Peyer's patch (tissue), 4 donors: ENCODE results near the gene MYBPC2. TPM values are rescaled to one million over a fixed set of nuclear protein-coding genes. Genes with fewer than 3 reads are reported as not detected.
A peak's percentile ranks its signal among the peaks of the same experiment; 100 is the strongest.

Experiments
- DNase-seq, 3 donors: peaks; one replicate each; pipeline ENCODE4 v3.0.0-alpha.2; 2017 to 2019
- H3K27ac ChIP-seq, 4 donors: fragments of 200-600 bp; sonication (generic); one replicate each; pipeline ENCODE4 v1.5.1; 2016 to 2019
- H3K27me3 ChIP-seq, 2 donors: fragments of 200-600 bp; sonication (generic); one replicate each; pipeline ENCODE4 v1.5.1; 2019
- H3K36me3 ChIP-seq, 3 donors: fragments of 200-600 bp; sonication (generic); one replicate each; pipeline ENCODE4 v1.5.1; 2016 to 2019
- H3K4me1 ChIP-seq, 4 donors: fragments of 200-600 bp; sonication (generic); one replicate each; pipeline ENCODE4 v1.5.1; 2016 to 2019
- H3K4me3 ChIP-seq, 4 donors: fragments of 200-600 bp; sonication (generic); 1 replicate in 3 of 4; 2 replicates in 1 of 4; pipeline ENCODE4 v1.5.1; 2016 to 2019; ENCODE audit warnings: mild to moderate bottlenecking in 1 of 4
- H3K9me3 ChIP-seq, 4 donors: fragments of 200-600 bp; sonication (generic); one replicate each; pipeline ENCODE4 v1.5.1; 2016 to 2019; ENCODE audit warnings: mild to moderate bottlenecking in 1 of 4
- POLR2A ChIP-seq, 2 donors: fragments of 450-650 bp; IDR thresholded peaks; one replicate each; pipeline ENCODE4 v1.5.1; 2017; ENCODE audit warnings: antibody characterized with exemption in 2 of 2, mild to moderate bottlenecking in 2 of 2, moderate library complexity in 2 of 2
- total RNA-seq, 4 donors: library from RNA; depleted of rRNA; stranded (reverse); fragments of >200 nt; gene quantifications; one replicate each; pipeline ENCODE4 v1.1.0, GENCODE V29; 2016
- TF ChIP-seq, protein P1 (sequence below), 6 experiments: fragments of 450-650 bp in 4 of 6; fragments of 200-600 bp in 2 of 6; sonication (generic) in 1 of 6; IDR thresholded peaks; one replicate each; pipeline ENCODE4 v1.5.1; 2017 to 2019; ENCODE audit warnings: antibody characterized with exemption in 6 of 6, mild to moderate bottlenecking in 3 of 6, moderate library complexity in 1 of 6

The MYBPC2 gene
- total RNA-seq, 4 donors from 2014 or later = not detected

DNA sequence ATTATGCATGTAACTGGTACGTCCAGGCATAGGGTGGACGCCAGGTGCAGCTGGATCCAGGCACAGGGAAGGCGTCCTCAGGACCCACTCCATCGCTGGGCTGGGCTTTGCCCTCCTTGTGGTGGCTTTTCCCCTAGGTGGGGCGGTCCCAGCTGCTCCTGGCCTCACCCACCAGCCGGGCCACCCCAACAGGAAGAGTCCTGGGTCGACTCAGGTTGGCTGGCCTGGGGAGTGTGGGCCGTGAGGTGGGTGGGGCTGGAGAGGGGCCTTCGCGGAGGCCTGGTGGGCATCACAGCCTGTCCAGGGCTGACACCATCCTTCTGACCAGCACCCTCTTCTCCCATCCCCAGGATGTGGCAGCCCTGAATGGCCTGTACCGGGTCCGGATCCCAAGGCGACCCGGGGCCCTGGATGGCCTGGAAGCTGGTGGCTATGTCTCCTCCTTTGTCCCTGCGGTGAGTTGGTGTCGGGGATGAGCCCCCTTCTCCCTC is 47.1 kb downstream of the MYBPC2 start:
- TF ChIP-seq, protein P1, sequence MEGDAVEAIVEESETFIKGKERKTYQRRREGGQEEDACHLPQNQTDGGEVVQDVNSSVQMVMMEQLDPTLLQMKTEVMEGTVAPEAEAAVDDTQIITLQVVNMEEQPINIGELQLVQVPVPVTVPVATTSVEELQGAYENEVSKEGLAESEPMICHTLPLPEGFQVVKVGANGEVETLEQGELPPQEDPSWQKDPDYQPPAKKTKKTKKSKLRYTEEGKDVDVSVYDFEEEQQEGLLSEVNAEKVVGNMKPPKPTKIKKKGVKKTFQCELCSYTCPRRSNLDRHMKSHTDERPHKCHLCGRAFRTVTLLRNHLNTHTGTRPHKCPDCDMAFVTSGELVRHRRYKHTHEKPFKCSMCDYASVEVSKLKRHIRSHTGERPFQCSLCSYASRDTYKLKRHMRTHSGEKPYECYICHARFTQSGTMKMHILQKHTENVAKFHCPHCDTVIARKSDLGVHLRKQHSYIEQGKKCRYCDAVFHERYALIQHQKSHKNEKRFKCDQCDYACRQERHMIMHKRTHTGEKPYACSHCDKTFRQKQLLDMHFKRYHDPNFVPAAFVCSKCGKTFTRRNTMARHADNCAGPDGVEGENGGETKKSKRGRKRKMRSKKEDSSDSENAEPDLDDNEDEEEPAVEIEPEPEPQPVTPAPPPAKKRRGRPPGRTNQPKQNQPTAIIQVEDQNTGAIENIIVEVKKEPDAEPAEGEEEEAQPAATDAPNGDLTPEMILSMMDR (IDR thresholded peaks at IDR 0.05) = no peak
- no peak for TF ChIP-seq POLR2A (IDR thresholded peaks at IDR 0.05)
- DNase-seq = peak in 1 of 3 donors; percentile 33
- H3K4me1 ChIP-seq = peaks cover 0 to 16% (median 9%) of the 10 kb centered on the region in 4 donors
- H3K9me3 ChIP-seq = no peaks in the 10 kb centered on the region
- H3K27ac ChIP-seq = no peak overlapping the region
- peaks cover 0 to 58% (median 0%) of the 10 kb centered on the region in 3 donors for H3K36me3 ChIP-seq
- H3K4me3 ChIP-seq = no peak overlapping the region
- H3K27me3 ChIP-seq = no peaks in the 10 kb centered on the region

DNA sequence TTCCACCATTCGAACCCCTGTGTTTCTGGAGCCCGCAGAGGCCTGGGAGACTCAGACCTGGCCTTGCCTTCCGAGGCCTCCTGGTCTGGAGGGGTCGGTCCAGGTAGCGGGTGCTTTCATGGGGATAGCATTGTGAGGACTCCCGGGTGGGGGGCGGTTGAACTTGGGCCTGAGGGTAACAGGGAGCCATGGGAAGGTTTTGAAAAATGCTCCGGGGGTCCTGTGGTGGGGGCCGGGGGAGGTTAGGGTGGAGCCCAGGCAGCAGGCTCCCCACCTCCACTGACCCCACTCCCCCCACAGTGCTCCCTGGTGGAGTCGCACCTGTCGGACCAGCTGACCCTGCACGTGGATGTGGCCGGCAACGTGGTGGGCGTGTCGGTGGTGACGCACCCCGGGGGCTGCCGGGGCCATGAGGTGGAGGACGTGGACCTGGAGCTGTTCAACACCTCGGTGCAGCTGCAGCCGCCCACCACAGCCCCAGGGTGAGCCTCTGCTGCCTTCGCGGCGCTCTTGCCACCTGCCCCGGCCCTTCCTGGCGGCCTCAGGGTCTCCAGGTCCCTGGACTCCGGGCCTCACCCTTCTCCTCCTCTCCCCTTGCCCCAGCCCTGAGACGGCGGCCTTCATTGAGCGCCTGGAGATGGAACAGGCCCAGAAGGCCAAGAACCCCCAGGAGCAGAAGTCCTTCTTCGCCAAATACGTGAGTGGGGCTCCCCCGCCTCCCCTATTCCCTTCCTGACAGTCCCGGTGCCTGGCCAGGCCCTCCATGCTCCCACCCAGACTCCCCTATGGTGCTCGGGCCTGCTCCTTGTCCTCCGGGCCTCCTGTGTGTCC is 47.8 kb downstream of the MYBPC2 start:
- H3K27ac ChIP-seq = no peak overlapping the region
- DNase-seq = peak in 1 of 3 donors; percentile 16
- no peaks in the 10 kb centered on the region for H3K9me3 ChIP-seq
- TF ChIP-seq POLR2A (IDR thresholded peaks at IDR 0.05) = no peak
- TF ChIP-seq, protein P1 (IDR thresholded peaks at IDR 0.05) = no peak
- no peaks in the 10 kb centered on the region for H3K27me3 ChIP-seq
- H3K4me1 ChIP-seq = peaks cover 0 to 16% (median 9%) of the 10 kb centered on the region in 4 donors
- peaks cover 0 to 63% (median 0%) of the 10 kb centered on the region in 3 donors for H3K36me3 ChIP-seq
- no peak overlapping the region for H3K4me3 ChIP-seq

DNA sequence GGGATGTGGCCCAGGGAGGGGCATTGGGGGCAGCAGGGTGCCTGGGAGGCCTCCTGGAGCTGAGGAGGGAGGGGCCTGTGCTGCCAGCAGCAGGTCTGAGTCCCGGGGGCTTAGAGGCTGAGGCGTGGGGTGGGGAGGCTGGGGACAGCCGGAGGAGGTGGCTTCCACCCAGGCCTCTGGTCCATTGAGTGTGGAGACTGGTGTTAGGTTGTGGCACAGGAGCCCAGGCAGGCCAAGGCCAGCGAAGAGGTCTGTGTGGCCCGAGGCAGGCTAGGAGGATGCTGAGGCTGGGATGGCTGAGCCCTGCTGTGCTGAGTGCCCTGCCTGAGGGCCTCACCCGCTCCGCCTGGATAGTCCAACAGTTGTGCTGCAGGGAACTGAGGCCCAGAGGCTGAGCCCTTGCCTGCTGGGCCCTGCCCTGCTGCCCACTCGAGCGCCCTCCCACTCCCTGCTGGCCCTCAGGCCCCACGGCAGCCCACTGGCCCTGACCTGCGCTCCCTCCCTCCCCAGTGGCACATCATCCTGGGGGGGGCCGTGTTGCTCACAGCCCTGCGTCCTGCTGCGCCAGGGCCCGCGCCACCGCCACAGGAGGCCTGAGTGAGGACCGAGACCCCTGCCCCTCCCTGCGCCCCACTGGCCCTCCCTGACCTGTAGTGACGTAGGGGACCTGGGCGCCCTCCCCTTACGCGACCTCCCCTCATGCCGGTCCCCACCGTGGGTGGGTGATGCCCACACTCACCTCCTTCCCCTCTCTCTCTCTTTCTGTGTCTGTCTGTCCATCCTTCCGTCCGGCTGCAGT is 48.9 kb downstream of the MYBPC2 start:
- H3K27ac ChIP-seq = no peak overlapping the region
- H3K27me3 ChIP-seq = no peaks in the 10 kb centered on the region
- peaks cover 0 to 16% (median 9%) of the 10 kb centered on the region in 4 donors for H3K4me1 ChIP-seq
- no peaks in the 10 kb centered on the region for H3K9me3 ChIP-seq
- peaks cover 0 to 63% (median 0%) of the 10 kb centered on the region in 3 donors for H3K36me3 ChIP-seq
- DNase-seq = peak in 1 of 3 donors; percentile 29
- no peak overlapping the region for H3K4me3 ChIP-seq
- TF ChIP-seq POLR2A (IDR thresholded peaks at IDR 0.05) = no peak
- TF ChIP-seq, protein P1 (IDR thresholded peaks at IDR 0.05) = no peak

DNA sequence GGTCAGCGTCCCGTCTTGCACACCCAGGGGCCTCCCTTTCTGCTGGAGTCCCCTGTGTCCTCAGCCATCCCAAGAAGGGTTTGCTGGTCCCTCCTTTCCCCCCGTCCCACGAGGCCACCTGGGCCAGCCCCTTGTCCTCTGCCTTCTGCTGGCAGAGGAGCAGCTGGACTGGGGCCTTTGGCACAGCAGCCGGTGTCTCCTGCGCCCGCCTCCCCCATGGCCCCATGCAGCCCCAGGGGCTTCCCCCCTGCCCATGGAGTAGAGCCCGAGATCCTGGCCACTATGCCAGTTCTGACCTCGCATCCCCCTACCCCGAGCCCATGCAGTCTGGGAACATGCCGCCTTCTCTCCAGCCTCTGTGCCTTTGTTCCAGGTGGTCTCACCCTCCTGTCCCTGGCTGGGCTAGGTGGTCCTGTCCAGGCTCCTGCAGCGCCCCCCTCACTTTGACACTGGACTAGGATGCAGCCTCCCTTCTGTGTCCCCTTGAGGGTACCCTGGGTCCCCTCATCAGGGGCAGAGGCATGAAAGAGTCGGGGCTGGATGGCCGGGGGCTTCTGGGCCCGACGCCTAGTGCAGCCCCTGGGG is 49.7 kb downstream of the MYBPC2 start:
- H3K4me3 ChIP-seq = no peak overlapping the region
- TF ChIP-seq POLR2A (IDR thresholded peaks at IDR 0.05) = no peak
- TF ChIP-seq, protein P1 (IDR thresholded peaks at IDR 0.05) = no peak
- peaks cover 0 to 63% (median 0%) of the 10 kb centered on the region in 3 donors for H3K36me3 ChIP-seq
- peak in 1 of 3 donors; percentile 42 for DNase-seq
- H3K27me3 ChIP-seq = no peaks in the 10 kb centered on the region
- H3K4me1 ChIP-seq = peaks cover 0 to 11% (median 4%) of the 10 kb centered on the region in 4 donors
- no peaks in the 10 kb centered on the region for H3K9me3 ChIP-seq
- no peak overlapping the region for H3K27ac ChIP-seq

DNA sequence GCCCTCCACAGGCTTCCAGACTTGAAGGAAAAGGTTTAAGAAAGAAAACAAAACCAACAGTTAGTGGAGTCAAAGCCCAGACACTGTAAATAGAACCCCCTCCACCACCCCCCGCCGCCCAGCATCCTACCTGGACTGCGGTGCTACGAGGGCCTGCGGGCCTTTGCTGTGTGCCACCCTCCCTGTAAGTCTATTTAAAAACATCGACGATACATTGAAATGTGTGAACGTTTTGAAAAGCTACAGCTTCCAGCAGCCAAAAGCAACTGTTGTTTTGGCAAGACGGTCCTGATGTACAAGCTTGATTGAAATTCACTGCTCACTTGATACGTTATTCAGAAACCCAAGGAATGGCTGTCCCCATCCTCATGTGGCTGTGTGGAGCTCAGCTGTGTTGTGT is 50.2 kb downstream of the MYBPC2 start:
- DNase-seq = no peak
- no peak for TF ChIP-seq POLR2A (IDR thresholded peaks at IDR 0.05)
- TF ChIP-seq, protein P1 (IDR thresholded peaks at IDR 0.05) = no peak
- Histone ChIP-seq H3K4me1 (peaks cover 0 to 6% (median 0%) of the 10 kb centered on the region in 4 donors), H3K9me3 (no peaks in the 10 kb centered on the region), H3K4me3 (no peak overlapping the region), H3K27me3 (no peaks in the 10 kb centered on the region), H3K36me3 (peaks cover 0 to 63% (median 0%) of the 10 kb centered on the region in 3 donors), H3K27ac (no peak overlapping the region)
